A673 (cell line): ENCODE data around the gene BBS2. TPM values are rescaled to one million over a fixed set of nuclear protein-coding genes. Genes with fewer than 3 reads are reported as not detected.

Experiments
- BruUV-seq: library from RNA; stranded (reverse); fragments of 400-500 nt; replicated peaks from 2 replicates; lab custom pipeline; 2021; lab: Mats Ljungman, UMichigan
- CTCF ChIA-PET: fragments of 300-600 bp; sonication (Branson Sonifier 250); formaldehyde crosslinking; loops from one replicate; lab custom pipeline; 2022; ENCODE audit warnings: antibody characterized with exemption; lab: Charles Lee
- POLR2A ChIA-PET: fragments of 300-600 bp; sonication (Branson Sonifier 250); formaldehyde crosslinking; loops from one replicate; lab custom pipeline; 2022; ENCODE audit warnings: antibody characterized with exemption; ENCODE audit not compliant: low non-redundant PET; lab: Charles Lee
- DNase-seq: peaks from one replicate; pipeline ENCODE4 v3.0.0-alpha.2; 2015; ENCODE audit warnings: low spot score
- H3K27ac ChIP-seq: fragments of 200-600 bp; sonication (generic); 2 replicates; pipeline ENCODE4 v1.5.1; 2016; ENCODE audit warnings: mixed run types, low read depth, mild to moderate bottlenecking, mixed read lengths, antibody characterized with exemption, low read length; ENCODE audit not compliant: poor library complexity, severe bottlenecking
- H3K27me3 ChIP-seq: fragments of 200-600 bp; sonication (generic); replicated peaks from 2 replicates; pipeline ENCODE4 v1.6.1; 2017; ENCODE audit warnings: mixed run types, low read depth, mild to moderate bottlenecking, mixed read lengths, antibody characterized with exemption, low read length; ENCODE audit not compliant: insufficient read depth, poor library complexity
- H3K36me3 ChIP-seq: fragments of 200-600 bp; sonication (generic); 2 replicates; pipeline ENCODE4 v1.6.1; 2016; ENCODE audit warnings: mixed run types, mild to moderate bottlenecking, mixed read lengths, antibody characterized with exemption, low read length; ENCODE audit not compliant: insufficient read depth, poor library complexity, severe bottlenecking
- H3K4me1 ChIP-seq: fragments of 200-600 bp; sonication (generic); 2 replicates; pipeline ENCODE4 v1.6.1; 2017; ENCODE audit warnings: mixed run types, mild to moderate bottlenecking, mixed read lengths, antibody characterized with exemption, low read length; ENCODE audit not compliant: insufficient read depth, poor library complexity, severe bottlenecking
- H3K4me3 ChIP-seq: fragments of 200-600 bp; sonication (generic); 2 replicates; pipeline ENCODE4 v1.5.1; 2016; ENCODE audit warnings: low read depth, mixed run types, mild to moderate bottlenecking, mixed read lengths, low read length; ENCODE audit not compliant: poor library complexity, severe bottlenecking
- H3K9me3 ChIP-seq: fragments of 200-600 bp; sonication (generic); 2 replicates; pipeline ENCODE4 v1.6.1; 2016; ENCODE audit warnings: mixed run types, low read depth, mild to moderate bottlenecking, mixed read lengths, antibody characterized with exemption, low read length; ENCODE audit not compliant: poor library complexity, severe bottlenecking
- CTCF ChIP-seq: fragments of 300-800, 200-600 bp; sonication (generic); conservative IDR thresholded peaks from 2 replicates; pipeline ENCODE4 v1.5.1; 2017; ENCODE audit warnings: low read depth, mild to moderate bottlenecking, antibody characterized with exemption, low read length, moderate library complexity, mixed read lengths
- EZH2 ChIP-seq: fragments of 200-600 bp; sonication (generic); IDR thresholded peaks from 2 replicates; pipeline ENCODE4 v1.6.1; 2017; ENCODE audit warnings: borderline replicate concordance, low read depth, mild to moderate bottlenecking, mixed read lengths, antibody characterized with exemption, low read length; ENCODE audit not compliant: poor library complexity, severe bottlenecking
- intact Hi-C: fragments of 100-400 bp; cut with micrococcal nuclease; formaldehyde crosslinking; loops from one replicate; pipeline ENCODE4 v1.10.0; 2022; ENCODE audit not compliant: unreplicated experiment
- total RNA-seq: library from RNA; stranded (reverse); gene quantifications from 2 replicates; pipeline ENCODE4 v1.2.3, GENCODE V29; 2021

BBS2 gene
- total RNA-seq, 1 experiment from 2014 or later, result 22.1 TPM

- POLR2A ChIA-PET, result no interaction called here
- peak; percentile 25 for DNase-seq
- Histone ChIP-seq H3K27ac (no peak overlapping the region), H3K27me3 (no peaks in the 10 kb centered on the region), H3K9me3 (no peaks in the 10 kb centered on the region), H3K4me1 (peaks cover 6% of the 10 kb centered on the region), H3K4me3 (no peak overlapping the region), H3K36me3 (no peaks in the 10 kb centered on the region)
- intact Hi-C loops, result no loop called here
- TF ChIP-seq EZH2, result no peak
- no peak for TF ChIP-seq CTCF
- CTCF ChIA-PET, result no interaction called here
- no TSS peak for BruUV-seq
These were observed 31.8 kb downstream of the BBS2 start for GRCh38 chr16:56488035-56488434.

- no peaks in the 10 kb centered on the region for H3K9me3 ChIP-seq
- no peak for TF ChIP-seq EZH2
- TF ChIP-seq CTCF, result no peak
- no peak overlapping the region for H3K4me3 ChIP-seq
- H3K27ac ChIP-seq, result no peak overlapping the region
- ChIA-PET POLR2A (no interaction called here), CTCF (no interaction called here)
- no TSS peak for BruUV-seq
- intact Hi-C loops, result no loop called here
- H3K27me3 ChIP-seq, result no peaks in the 10 kb centered on the region
- no peak for DNase-seq
- peaks cover 8% of the 10 kb centered on the region for H3K4me1 ChIP-seq
- H3K36me3 ChIP-seq, result peaks cover 4% of the 10 kb centered on the region
These were observed 36.4 kb downstream of the BBS2 start for GRCh38 chr16:56483394-56483793.

- no peak for DNase-seq
- BruUV-seq, result no TSS peak
- Histone ChIP-seq H3K9me3 (no peaks in the 10 kb centered on the region), H3K4me3 (no peak overlapping the region), H3K36me3 (peaks cover 6% of the 10 kb centered on the region), H3K27ac (no peak overlapping the region), H3K4me1 (peaks cover 9% of the 10 kb centered on the region), H3K27me3 (no peaks in the 10 kb centered on the region)
- intact Hi-C loops, result no loop called here
- ChIA-PET CTCF (interaction anchor here (0.6 kb wide), 1 partner anchor 219 kb away, joined by 5 read pairs; no protein-coding TSS in a partner anchor), POLR2A (no interaction called here)
- TF ChIP-seq EZH2 (no peak), CTCF (no peak)
These were observed 37.1 kb downstream of the BBS2 start for GRCh38 chr16:56482683-56483236.
